GM19099 (cell line): ENCODE results near the gene KLF16.

Experiments
- POLR2A ChIP-seq: IDR thresholded peaks from 3 replicates; pipeline ENCODE4 v1.6.1; 2011; ENCODE audit warnings: low read depth; ENCODE audit not compliant: insufficient read length; ENCODE audit errors: extremely low read depth

KLF16 gene

GRCh38 chr19:1873524-1874473 lies 10.4 kb upstream of the KLF16 start:
- TF ChIP-seq POLR2A = no peak

- no peak for TF ChIP-seq POLR2A
Observed at GRCh38 chr19:1872807-1873523, 9.6 kb upstream of the KLF16 start.

DNA sequence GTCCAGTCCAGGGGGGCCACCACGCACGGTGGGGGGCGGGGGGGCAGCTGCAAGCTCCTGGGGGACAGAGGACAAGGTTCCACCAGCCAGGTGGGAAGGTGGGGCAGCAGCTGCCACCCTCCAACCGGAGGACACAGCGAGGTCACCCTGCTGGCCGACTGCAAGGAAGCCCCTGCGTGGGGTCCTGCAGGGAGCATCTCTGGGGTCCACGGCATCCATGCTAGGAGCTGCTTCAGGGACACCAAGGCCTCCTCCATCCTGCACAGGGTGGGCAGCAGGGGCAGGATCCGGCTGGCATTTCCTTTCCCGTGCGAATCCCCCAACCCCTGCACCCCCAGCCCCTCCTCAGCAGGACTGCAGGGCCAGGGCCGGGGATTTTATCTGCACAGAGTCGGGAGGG lies 8.3 kb upstream of the KLF16 start:
- TF ChIP-seq POLR2A = no peak

GRCh38 chr19:1871140-1871597 lies 7.8 kb upstream of the KLF16 start:
- TF ChIP-seq POLR2A = no peak

- no peak for TF ChIP-seq POLR2A
Observed at GRCh38 chr19:1868971-1869370, 5.6 kb upstream of the KLF16 start.

- TF ChIP-seq POLR2A = no peak
Observed at GRCh38 chr19:1867349-1867724, 4.0 kb upstream of the KLF16 start.

DNA sequence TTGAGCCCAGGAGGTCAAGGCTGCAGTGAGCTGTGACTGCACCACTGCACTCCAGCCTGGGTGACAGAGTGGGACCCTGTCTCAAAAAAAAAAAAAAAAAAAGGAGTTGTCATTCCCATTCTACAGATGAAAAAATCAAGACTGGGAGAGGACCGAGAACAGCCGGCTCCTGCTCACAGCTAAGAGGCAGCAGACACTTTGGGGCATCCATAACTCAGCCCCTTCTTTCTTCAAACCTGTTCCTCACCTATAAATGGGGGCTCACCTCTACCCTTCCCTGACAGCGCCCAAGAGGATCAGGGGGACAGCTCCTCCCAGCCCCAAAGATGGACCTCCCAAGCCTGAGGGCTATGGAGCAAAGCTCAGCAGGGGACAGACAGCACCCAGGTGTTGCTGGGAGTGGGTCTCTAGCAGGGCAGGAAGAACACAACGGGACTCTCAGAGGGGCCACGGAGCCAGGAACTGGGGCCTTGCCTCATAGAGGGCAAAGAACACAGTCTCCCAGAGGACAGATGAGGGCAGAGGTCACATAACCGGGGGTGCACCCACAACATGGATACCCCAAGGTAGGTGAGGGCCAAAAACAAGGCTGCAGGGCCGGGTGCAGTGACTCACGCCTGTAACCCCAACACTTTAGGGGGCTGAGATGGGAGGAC lies 3.4 kb upstream of the KLF16 start:
- no peak for TF ChIP-seq POLR2A

GRCh38 chr19:1865172-1866010 lies 2.0 kb upstream of the KLF16 start:
- no peak for TF ChIP-seq POLR2A

DNA sequence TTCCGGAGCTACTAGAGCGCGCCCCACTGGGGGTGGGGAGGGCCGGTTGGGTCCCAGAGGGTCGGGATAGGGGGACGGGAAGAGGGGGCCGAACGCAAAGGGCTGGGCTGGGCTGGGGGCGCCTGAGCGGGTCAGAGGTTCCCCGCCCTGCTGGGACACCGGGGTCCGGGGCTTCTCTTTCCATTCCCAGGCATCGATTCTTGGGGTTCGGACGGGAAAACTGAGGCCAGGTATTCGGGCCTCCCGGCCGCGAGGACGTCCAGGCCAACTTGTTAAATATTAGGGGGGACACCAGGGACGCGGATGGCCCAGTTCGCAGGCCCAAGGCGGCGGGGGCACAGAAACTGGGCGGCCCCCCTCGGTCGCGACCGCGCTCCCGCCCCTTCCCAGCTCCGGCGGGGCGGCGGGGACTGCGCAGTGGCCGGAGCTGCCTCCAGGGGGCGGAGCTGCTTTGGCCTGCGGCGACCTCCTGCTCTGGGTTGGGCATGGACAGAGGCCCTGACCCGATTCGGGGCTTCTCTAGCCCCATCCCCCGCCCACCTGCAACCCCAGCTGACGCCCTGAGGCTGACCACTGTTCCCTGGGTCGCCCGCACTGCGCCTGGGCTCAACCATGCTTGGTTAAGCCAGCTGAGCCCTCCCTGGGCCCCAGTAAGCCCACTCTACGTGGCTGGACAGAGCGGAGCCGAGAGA lies 1.2 kb upstream of the KLF16 start:
- peak; percentile 28 for TF ChIP-seq POLR2A

GRCh38 chr19:1863638-1864479 lies 480 bp upstream of the KLF16 start:
- peak; percentile 61 for TF ChIP-seq POLR2A

- TF ChIP-seq POLR2A = no peak
Observed at GRCh38 chr19:1862424-1863327, 703 bp downstream of the KLF16 start.

DNA sequence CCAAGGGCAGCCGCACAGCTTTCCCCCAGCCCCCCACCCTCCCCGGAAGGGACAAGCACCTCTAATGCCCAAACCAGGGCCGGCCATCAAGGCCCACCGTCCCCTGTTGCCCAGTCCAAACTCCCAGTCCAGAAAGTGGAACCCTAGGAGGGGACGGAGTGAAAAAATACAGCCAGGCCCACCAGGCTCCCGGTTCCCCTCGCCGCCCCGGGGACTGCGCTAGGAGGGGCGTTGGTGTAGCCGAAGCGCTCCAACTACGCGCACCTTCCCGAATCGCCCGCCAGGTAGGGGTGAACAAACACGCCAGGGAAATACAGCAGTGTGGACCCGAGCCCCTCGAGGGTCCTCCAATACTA lies 1.3 kb downstream of the KLF16 start:
- TF ChIP-seq POLR2A = no peak
